Measurements from ENCODE around the gene CD82.

Gene CD82

DNA sequence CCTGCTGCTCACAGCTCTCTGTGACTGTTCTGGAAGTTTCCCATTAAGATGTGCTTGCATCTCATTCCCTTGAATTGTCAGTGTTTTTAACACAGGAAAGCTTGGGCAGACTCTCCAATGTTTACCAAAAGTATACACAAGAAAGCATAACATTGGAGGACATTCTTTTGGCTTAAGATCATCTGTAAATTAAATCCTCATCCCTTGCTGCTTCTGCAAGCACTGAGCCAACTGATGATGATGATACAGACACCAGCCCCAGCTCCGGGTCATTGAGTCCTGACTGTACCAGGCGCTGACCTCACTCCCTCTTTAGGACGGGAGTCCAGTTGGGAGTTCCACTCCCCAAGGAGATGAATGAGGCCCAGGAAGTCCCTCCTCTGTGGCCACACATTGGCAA, 23.8 kb downstream of the CD82 start:
- no peak overlapping the region for H3K4me3 ChIP-seq (ENCODE audit: insufficient read depth in 1 of 2, low read depth in 1 of 2, low read length in 2 of 2)
- H4K91ac ChIP-seq (ENCODE audit: low read length): no peak overlapping the region
- no peak overlapping the region for H2BK15ac ChIP-seq (ENCODE audit: low read depth, poor library complexity, severe bottlenecking)
- H3K9me3 ChIP-seq (ENCODE audit: control insufficient read depth, low read length): no peaks in the 10 kb centered on the region
- H3K4me2 ChIP-seq (ENCODE audit: low read length, poor library complexity, severe bottlenecking): no peak overlapping the region
- H3K9ac ChIP-seq (ENCODE audit: low read length): no peak overlapping the region
- DNase-seq: peak; percentile 97
- peaks cover 37% of the 10 kb centered on the region for H3K4me1 ChIP-seq (ENCODE audit: control insufficient read depth, insufficient read depth, low read depth, low read length)
- H3K18ac ChIP-seq (ENCODE audit: low read depth in 1 of 2, low read length in 2 of 2): peak overlapping the region; percentile 69 to 77
- H2AK5ac ChIP-seq (ENCODE audit: low read length, severe bottlenecking): peak overlapping the region; percentile 40
- peaks cover 4 to 53% of the 10 kb centered on the region in 2 experiments for H3K36me3 ChIP-seq (ENCODE audit: control insufficient read depth in 1 of 2, insufficient read depth in 2 of 2, low read depth in 1 of 2, low read length in 2 of 2)
- no peak overlapping the region for H2BK120ac ChIP-seq (ENCODE audit: low read depth, low read length)
- 5% methylated on average over 3 of the region's 3 CpGs for WGBS
- H2BK5ac ChIP-seq (ENCODE audit: low read depth, low read length, poor library complexity, severe bottlenecking): peak overlapping the region; percentile 22
- H3K4ac ChIP-seq (ENCODE audit: low read depth in 1 of 2, low read length in 2 of 2): no peak overlapping the region
- no peak overlapping the region for H2AFZ ChIP-seq (ENCODE audit: low read depth, low read length)
- no peak overlapping the region for H3K14ac ChIP-seq (ENCODE audit: low read length in 2 of 2)
- H4K8ac ChIP-seq (ENCODE audit: low read length): no peak overlapping the region
- H3K23ac ChIP-seq (ENCODE audit: low read length in 2 of 2): no peak overlapping the region
- H2BK12ac ChIP-seq (ENCODE audit: low read length in 2 of 2): peak overlapping the region in 1 of 2 experiments; percentile 77
- no peaks in the 10 kb centered on the region for H3K27me3 ChIP-seq (ENCODE audit: control insufficient read depth in 1 of 2, insufficient read depth in 1 of 2, low read length in 2 of 2)
- H3K27ac ChIP-seq (ENCODE audit: low read length, poor library complexity, severe bottlenecking): peak overlapping the region; percentile 90
- H3K79me1 ChIP-seq (replicated peaks; ENCODE audit: low read length, poor library complexity, severe bottlenecking): peaks cover 26% of the 10 kb centered on the region

DNA sequence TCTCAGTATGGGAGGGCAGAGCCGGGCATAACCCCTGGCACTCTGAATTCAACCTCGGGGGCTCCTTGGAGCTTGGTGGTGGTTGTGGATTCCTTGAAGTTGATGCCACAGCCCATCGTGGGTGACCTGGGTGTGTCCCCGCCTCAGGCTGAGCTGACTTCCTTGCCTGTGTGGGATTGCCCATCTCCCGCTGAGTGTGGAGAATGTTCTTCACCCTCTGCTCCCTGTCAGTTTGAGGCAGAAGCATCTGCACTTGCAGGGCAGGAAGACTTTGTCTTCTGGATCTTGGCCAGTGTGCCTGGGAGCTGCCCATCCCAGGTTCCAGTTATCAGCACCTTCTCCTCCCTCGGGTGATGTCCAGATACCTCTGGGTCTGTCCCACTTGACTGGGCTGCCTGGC, 25.3 kb downstream of the CD82 start:
- H3K18ac ChIP-seq (ENCODE audit: low read depth in 1 of 2, low read length in 2 of 2): peak overlapping the region; percentile 69 to 75
- no peak overlapping the region for H3K4me3 ChIP-seq (ENCODE audit: insufficient read depth in 1 of 2, low read depth in 1 of 2, low read length in 2 of 2)
- H2AK5ac ChIP-seq (ENCODE audit: low read length, severe bottlenecking): peak overlapping the region; percentile 91
- peak overlapping the region; percentile 78 for H4K91ac ChIP-seq (ENCODE audit: low read length)
- H3K4me2 ChIP-seq (ENCODE audit: low read length, poor library complexity, severe bottlenecking): no peak overlapping the region
- peak overlapping the region; percentile 70 to 82 for H2BK12ac ChIP-seq (ENCODE audit: low read length in 2 of 2)
- no peaks in the 10 kb centered on the region for H3K27me3 ChIP-seq (ENCODE audit: control insufficient read depth in 1 of 2, insufficient read depth in 1 of 2, low read length in 2 of 2)
- peaks cover 29% of the 10 kb centered on the region for H3K79me1 ChIP-seq (replicated peaks; ENCODE audit: low read length, poor library complexity, severe bottlenecking)
- peak overlapping the region in 1 of 2 experiments; percentile 68 for H3K14ac ChIP-seq (ENCODE audit: low read length in 2 of 2)
- peaks cover 4 to 51% of the 10 kb centered on the region in 2 experiments for H3K36me3 ChIP-seq (ENCODE audit: control insufficient read depth in 1 of 2, insufficient read depth in 2 of 2, low read depth in 1 of 2, low read length in 2 of 2)
- no peak overlapping the region for H2AFZ ChIP-seq (ENCODE audit: low read depth, low read length)
- peak overlapping the region; percentile 65 for H2BK120ac ChIP-seq (ENCODE audit: low read depth, low read length)
- peak overlapping the region; percentile 52 for H3K9ac ChIP-seq (ENCODE audit: low read length)
- no peak for DNase-seq
- H3K27ac ChIP-seq (ENCODE audit: low read length, poor library complexity, severe bottlenecking): peak overlapping the region; percentile 0
- WGBS: 76% methylated on average over 6 of the region's 6 CpGs
- peak overlapping the region in 1 of 2 experiments; percentile 24 for H3K4ac ChIP-seq (ENCODE audit: low read depth in 1 of 2, low read length in 2 of 2)
- no peaks in the 10 kb centered on the region for H3K9me3 ChIP-seq (ENCODE audit: control insufficient read depth, low read length)
- no peak overlapping the region for H3K23ac ChIP-seq (ENCODE audit: low read length in 2 of 2)
- peak overlapping the region; percentile 0 for H4K8ac ChIP-seq (ENCODE audit: low read length)
- H3K4me1 ChIP-seq (ENCODE audit: control insufficient read depth, insufficient read depth, low read depth, low read length): peaks cover 38% of the 10 kb centered on the region
- no peak overlapping the region for H2BK15ac ChIP-seq (ENCODE audit: low read depth, poor library complexity, severe bottlenecking)
- H2BK5ac ChIP-seq (ENCODE audit: low read depth, low read length, poor library complexity, severe bottlenecking): no peak overlapping the region

GRCh38 chr11:44591557-44591956, 26.1 kb downstream of the CD82 start:
- H3K18ac ChIP-seq (ENCODE audit: low read depth in 1 of 2, low read length in 2 of 2): peak overlapping the region in 1 of 2 experiments; percentile 75
- H3K4me2 ChIP-seq (ENCODE audit: low read length, poor library complexity, severe bottlenecking): no peak overlapping the region
- no peak overlapping the region for H3K14ac ChIP-seq (ENCODE audit: low read length in 2 of 2)
- no peak overlapping the region for H2BK5ac ChIP-seq (ENCODE audit: low read depth, low read length, poor library complexity, severe bottlenecking)
- H2BK12ac ChIP-seq (ENCODE audit: low read length in 2 of 2): peak overlapping the region in 1 of 2 experiments; percentile 80
- H3K4me3 ChIP-seq (ENCODE audit: insufficient read depth in 1 of 2, low read depth in 1 of 2, low read length in 2 of 2): no peak overlapping the region
- H3K27me3 ChIP-seq (ENCODE audit: control insufficient read depth in 1 of 2, insufficient read depth in 1 of 2, low read length in 2 of 2): no peaks in the 10 kb centered on the region
- peaks cover 4 to 52% of the 10 kb centered on the region in 2 experiments for H3K36me3 ChIP-seq (ENCODE audit: control insufficient read depth in 1 of 2, insufficient read depth in 2 of 2, low read depth in 1 of 2, low read length in 2 of 2)
- WGBS: 98% methylated on average over 4 of the region's 4 CpGs
- peak overlapping the region; percentile 52 for H3K9ac ChIP-seq (ENCODE audit: low read length)
- H3K23ac ChIP-seq (ENCODE audit: low read length in 2 of 2): no peak overlapping the region
- H4K8ac ChIP-seq (ENCODE audit: low read length): no peak overlapping the region
- H2BK15ac ChIP-seq (ENCODE audit: low read depth, poor library complexity, severe bottlenecking): no peak overlapping the region
- peak overlapping the region; percentile 11 for H4K91ac ChIP-seq (ENCODE audit: low read length)
- no peak overlapping the region for H3K27ac ChIP-seq (ENCODE audit: low read length, poor library complexity, severe bottlenecking)
- H3K4ac ChIP-seq (ENCODE audit: low read depth in 1 of 2, low read length in 2 of 2): no peak overlapping the region
- H2AFZ ChIP-seq (ENCODE audit: low read depth, low read length): no peak overlapping the region
- peaks cover 46% of the 10 kb centered on the region for H3K4me1 ChIP-seq (ENCODE audit: control insufficient read depth, insufficient read depth, low read depth, low read length)
- H3K9me3 ChIP-seq (ENCODE audit: control insufficient read depth, low read length): no peaks in the 10 kb centered on the region
- peak overlapping the region; percentile 60 for H2AK5ac ChIP-seq (ENCODE audit: low read length, severe bottlenecking)
- peaks cover 28% of the 10 kb centered on the region for H3K79me1 ChIP-seq (replicated peaks; ENCODE audit: low read length, poor library complexity, severe bottlenecking)
- H2BK120ac ChIP-seq (ENCODE audit: low read depth, low read length): no peak overlapping the region
- DNase-seq: no peak

DNA sequence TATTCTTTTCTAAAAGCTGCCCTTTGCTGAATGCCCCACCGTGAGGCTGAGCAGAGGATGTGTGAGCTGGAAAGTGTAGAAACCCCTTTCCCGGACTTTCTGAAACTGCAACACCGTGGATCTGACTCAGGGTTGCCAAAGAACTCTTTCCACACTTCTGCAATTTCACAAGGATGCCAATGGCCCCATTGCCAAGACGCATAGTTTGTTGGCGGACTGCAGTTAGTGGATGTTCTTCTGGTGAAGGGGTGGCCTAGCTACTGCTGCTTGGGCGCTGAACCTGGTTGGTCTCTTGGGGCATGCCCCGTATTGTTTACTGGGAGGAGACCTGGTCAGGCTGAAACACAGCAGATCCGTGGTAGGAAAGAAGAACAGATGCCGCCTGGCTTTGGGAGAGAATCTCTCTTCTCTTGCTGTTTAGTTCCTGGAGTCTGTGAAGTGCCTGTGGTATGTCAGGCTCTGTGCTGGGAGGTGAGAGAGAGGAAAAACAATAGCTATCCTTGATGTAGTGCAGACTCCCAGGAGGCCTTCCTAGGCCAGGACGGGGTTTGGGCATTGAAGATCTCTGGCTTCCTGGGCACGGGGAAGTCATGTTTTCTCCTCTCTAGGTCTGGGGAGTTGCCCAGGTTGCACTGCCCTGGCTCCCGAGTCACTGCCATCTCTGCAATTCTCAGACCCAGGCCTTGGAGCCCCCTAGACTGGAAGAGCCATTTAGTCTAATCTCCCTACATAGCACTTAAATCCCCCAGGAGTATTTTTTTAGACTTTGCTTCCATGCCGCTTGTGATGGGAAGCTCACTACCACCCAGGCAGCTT, 26.9 kb downstream of the CD82 start:
- Histone ChIP-seq H2AFZ (ENCODE audit: low read depth, low read length) (no peak overlapping the region), H2BK120ac (ENCODE audit: low read depth, low read length) (no peak overlapping the region), H3K9ac (ENCODE audit: low read length) (peak overlapping the region; percentile 52), H3K9me3 (ENCODE audit: control insufficient read depth, low read length) (no peaks in the 10 kb centered on the region), H3K27ac (ENCODE audit: low read length, poor library complexity, severe bottlenecking) (no peak overlapping the region), H3K4me3 (ENCODE audit: insufficient read depth in 1 of 2, low read depth in 1 of 2, low read length in 2 of 2) (no peak overlapping the region), H3K4ac (ENCODE audit: low read depth in 1 of 2, low read length in 2 of 2) (peak overlapping the region in 1 of 2 experiments; percentile 25), H4K8ac (ENCODE audit: low read length) (no peak overlapping the region), H4K91ac (ENCODE audit: low read length) (no peak overlapping the region), H2BK12ac (ENCODE audit: low read length in 2 of 2) (peak overlapping the region in 1 of 2 experiments; percentile 47), H2AK5ac (ENCODE audit: low read length, severe bottlenecking) (peak overlapping the region; percentile 21), H2BK5ac (ENCODE audit: low read depth, low read length, poor library complexity, severe bottlenecking) (no peak overlapping the region), H3K14ac (ENCODE audit: low read length in 2 of 2) (no peak overlapping the region), H2BK15ac (ENCODE audit: low read depth, poor library complexity, severe bottlenecking) (no peak overlapping the region), H3K4me1 (ENCODE audit: control insufficient read depth, insufficient read depth, low read depth, low read length) (peaks cover 50% of the 10 kb centered on the region), H3K36me3 (ENCODE audit: control insufficient read depth in 1 of 2, insufficient read depth in 2 of 2, low read depth in 1 of 2, low read length in 2 of 2) (peaks cover 4 to 55% of the 10 kb centered on the region in 2 experiments), H3K23ac (ENCODE audit: low read length in 2 of 2) (peak overlapping the region in 1 of 2 experiments; percentile 14), H3K4me2 (ENCODE audit: low read length, poor library complexity, severe bottlenecking) (no peak overlapping the region), H3K27me3 (ENCODE audit: control insufficient read depth in 1 of 2, insufficient read depth in 1 of 2, low read length in 2 of 2) (no peaks in the 10 kb centered on the region), H3K18ac (ENCODE audit: low read depth in 1 of 2, low read length in 2 of 2) (peak overlapping the region in 1 of 2 experiments; percentile 46), H3K79me1 (replicated peaks; ENCODE audit: low read length, poor library complexity, severe bottlenecking) (peaks cover 29% of the 10 kb centered on the region)
- 73% methylated on average over 12 of the region's 13 CpGs for WGBS
- peak; percentile 94 for DNase-seq
